Subcutaneous adipose tissue (tissue), 4 donors: ENCODE results near the gene TFDP1. TPM values are rescaled to one million over a fixed set of nuclear protein-coding genes. Genes with fewer than 3 reads are reported as not detected.

Experiments
- total RNA-seq, 4 donors: library from RNA; depleted of rRNA; stranded (reverse); fragments of >200 nt; gene quantifications; one replicate each; pipeline ENCODE4 v1.1.0, GENCODE V29; 2016
- TF ChIP-seq, protein P1 (sequence below): fragments of 450-650 bp; IDR thresholded peaks from one replicate; pipeline ENCODE4 v1.5.1; 2016; ENCODE audit warnings: low read depth, mild to moderate bottlenecking, control low read depth, antibody characterized with exemption, moderate library complexity

TFDP1 gene
- total RNA-seq, 4 donors from 2014 or later, result 26.2 to 59.5 (median 27.8) TPM

DNA sequence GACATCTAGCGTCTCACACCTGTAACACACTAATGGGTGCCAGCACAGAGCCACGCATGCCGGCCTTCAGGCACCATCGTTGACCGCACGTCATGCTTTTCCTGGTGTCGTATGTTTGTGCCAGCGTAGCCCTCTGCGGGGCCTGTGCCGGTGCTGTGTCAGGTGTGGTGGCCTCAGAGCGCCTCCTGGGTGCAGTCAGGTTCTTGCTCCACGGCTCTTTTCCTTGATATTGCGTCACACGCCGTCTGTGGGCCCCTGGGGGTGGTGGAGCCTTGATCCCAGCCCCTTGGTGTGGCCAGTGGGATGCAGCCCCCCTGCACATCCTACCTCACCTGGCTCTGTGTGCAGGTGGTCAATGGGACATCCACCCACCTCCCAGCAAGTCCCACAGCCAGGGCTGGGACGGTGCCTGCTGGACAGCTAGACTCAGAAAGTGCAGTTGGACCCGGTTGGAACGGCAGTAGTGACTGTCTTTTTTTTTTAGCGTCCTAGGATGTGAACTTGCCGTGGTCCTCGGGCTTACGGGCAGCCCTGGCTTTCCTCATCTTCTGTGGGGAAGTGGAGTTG is 24.5 kb downstream of the TFDP1 start:
- TF ChIP-seq, protein P1, sequence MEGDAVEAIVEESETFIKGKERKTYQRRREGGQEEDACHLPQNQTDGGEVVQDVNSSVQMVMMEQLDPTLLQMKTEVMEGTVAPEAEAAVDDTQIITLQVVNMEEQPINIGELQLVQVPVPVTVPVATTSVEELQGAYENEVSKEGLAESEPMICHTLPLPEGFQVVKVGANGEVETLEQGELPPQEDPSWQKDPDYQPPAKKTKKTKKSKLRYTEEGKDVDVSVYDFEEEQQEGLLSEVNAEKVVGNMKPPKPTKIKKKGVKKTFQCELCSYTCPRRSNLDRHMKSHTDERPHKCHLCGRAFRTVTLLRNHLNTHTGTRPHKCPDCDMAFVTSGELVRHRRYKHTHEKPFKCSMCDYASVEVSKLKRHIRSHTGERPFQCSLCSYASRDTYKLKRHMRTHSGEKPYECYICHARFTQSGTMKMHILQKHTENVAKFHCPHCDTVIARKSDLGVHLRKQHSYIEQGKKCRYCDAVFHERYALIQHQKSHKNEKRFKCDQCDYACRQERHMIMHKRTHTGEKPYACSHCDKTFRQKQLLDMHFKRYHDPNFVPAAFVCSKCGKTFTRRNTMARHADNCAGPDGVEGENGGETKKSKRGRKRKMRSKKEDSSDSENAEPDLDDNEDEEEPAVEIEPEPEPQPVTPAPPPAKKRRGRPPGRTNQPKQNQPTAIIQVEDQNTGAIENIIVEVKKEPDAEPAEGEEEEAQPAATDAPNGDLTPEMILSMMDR, result no peak

DNA sequence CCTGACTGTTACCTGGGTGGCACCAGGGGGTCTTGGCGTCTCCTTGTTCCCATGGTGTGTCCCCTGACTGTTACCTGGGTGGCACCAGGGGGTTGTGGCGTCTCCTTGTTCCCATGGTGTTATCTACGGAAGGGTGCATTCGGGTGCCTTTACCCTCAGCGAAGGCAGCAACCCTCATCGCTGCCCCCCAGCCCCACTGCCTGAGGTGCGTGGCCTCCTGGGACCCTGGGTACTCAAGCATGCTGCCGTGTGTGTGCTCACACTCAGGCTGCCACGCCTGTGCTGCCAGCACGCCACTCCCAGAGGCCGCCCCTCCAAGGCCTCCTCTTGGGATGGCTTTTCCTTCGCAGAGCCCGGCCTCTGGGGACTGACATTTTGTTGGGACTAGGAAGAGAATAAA is 25.1 kb downstream of the TFDP1 start:
- TF ChIP-seq, protein P1, result no peak

DNA sequence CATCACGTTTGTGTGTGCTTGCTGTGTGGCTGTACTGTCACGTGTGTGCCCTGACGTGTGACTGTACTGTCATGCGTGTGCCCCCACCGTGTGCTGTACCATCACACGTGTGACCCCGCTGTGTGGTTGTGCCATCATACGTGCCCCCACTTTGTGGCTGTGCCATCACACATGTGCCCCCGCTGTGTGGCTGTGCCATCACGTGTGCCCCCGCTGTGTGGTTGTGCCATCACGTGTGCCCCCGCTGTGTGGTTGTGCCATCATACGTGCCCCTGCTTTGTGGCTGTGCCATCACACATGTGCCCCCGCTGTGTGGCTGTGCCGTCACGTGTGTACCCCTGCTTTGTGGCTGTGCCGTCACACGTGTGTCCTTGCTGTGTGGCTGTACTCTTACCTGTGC is 25.7 kb downstream of the TFDP1 start:
- TF ChIP-seq, protein P1, result no peak

DNA sequence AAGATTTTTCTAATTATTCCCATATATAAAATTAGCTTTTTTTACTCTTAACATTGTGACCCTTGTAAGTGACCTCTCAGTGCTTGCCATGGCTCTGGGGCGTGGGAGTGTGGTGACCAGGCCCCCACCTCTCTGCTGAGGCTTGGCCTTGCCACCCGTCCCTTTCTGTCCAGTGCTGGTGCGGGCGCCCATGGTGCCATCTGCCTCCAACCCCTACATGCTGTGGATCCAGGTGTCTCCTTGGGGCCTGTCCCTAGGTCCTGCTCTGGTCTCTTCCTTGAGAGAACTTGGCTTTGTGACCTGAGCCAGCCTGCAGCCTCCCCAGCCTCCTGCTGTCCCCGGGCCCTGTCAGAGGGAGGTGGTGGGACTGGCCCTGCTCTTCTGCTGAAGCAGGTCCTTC is 27.4 kb downstream of the TFDP1 start:
- TF ChIP-seq, protein P1, result no peak

DNA sequence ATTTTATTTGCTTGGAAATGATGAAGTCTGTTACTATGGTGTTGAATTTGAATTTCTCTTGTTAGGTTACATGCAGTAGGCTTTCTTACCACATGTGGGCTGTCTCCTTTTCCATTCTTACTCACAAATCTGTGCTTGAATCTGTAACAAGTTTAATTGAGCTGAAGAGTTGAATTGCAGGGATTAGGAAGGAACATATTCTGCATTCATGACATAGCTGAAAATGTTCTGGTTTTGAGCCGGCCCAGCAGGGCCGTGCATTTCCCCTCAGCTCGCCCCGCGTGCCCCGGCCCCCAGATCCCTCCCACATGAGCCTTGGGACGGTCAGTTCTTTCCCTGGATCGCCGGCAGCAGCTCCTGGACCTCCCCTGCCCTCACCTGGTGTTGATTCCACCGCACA is 28.1 kb downstream of the TFDP1 start:
- TF ChIP-seq, protein P1, result no peak

DNA sequence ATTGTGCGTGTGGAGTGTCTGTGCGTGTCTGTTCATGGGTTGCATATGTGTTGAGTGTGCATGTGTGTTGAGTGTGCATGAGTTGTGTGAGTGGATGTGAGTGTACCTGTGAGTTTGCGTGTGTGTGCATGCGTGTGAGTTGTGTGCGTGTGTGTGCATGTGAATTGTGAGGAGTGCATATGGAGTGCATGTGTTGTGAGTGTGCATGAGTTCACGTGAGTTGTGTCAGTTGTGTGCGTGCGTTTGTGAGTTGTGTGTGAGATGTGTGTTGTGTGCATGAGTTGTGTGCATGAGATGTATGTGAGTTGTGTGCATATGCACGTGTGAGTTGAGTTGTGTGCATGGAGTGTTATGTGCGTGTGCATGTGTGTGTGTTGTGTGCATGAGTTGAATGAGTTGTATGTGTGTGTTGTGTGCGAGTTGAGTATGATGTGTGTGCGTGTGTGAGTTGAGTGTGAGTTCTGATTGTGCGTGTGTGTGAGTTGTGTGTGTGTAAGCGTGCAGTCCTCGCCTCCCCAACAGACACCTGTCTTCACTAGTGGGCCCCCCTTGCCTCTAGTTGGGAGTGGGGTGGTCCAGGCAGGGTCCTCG is 29.3 kb downstream of the TFDP1 start:
- TF ChIP-seq, protein P1, result no peak

DNA sequence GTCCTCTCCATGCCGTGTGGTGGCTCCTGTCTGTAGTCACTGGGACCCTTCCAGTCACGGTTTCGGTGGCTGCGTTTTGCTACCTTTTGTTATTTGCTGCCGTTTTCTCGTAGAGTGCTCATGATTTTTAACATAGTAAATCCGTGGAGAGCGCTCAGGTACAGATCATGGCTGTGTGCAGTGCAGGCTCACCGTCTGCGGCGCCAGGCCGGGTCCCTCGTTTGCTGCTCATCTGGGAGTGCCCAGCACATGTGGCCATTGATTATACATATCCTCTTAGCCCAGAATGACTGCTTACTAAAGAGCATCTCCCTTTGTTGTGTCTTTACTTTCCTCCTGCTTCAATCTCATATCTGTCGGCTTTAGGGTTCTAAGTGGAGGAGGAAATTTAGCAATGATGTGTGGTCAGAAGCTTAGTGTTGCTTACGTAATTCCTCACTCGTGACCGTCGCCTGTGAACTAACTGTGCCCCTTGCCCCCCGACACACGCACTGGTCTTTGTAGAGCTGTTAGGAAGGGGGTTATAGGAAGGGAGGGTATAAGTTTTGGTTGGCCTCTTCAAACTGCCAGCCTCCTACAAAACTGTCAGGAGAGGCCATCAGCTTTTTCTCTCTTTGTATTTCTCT is 31.8 kb downstream of the TFDP1 start:
- TF ChIP-seq, protein P1, result no peak
